Gastroesophageal sphincter (tissue), 3 donors: ENCODE measurements around the gene RAPGEF1.

Experiments used
- POLR2A ChIP-seq, 2 donors: fragments of 450-650 bp; IDR thresholded peaks; one replicate each; pipeline ENCODE4 v1.6.1; 2017; ENCODE audit warnings: antibody characterized with exemption in 2 of 2, mild to moderate bottlenecking in 2 of 2, moderate library complexity in 1 of 2
- TF ChIP-seq, protein P1 (sequence below), 4 experiments: fragments of 200-600 bp in 2 of 4; fragments of 450-650 bp in 2 of 4; sonication (generic) in 1 of 4; IDR thresholded peaks; one replicate each; pipeline ENCODE4 v1.5.1; 2017 to 2019; ENCODE audit warnings: antibody characterized with exemption in 4 of 4, mild to moderate bottlenecking in 2 of 4, moderate library complexity in 2 of 4

GRCh38 chr9:131677049-131677443, 62.8 kb downstream of the RAPGEF1 start:
- TF ChIP-seq, protein P1, sequence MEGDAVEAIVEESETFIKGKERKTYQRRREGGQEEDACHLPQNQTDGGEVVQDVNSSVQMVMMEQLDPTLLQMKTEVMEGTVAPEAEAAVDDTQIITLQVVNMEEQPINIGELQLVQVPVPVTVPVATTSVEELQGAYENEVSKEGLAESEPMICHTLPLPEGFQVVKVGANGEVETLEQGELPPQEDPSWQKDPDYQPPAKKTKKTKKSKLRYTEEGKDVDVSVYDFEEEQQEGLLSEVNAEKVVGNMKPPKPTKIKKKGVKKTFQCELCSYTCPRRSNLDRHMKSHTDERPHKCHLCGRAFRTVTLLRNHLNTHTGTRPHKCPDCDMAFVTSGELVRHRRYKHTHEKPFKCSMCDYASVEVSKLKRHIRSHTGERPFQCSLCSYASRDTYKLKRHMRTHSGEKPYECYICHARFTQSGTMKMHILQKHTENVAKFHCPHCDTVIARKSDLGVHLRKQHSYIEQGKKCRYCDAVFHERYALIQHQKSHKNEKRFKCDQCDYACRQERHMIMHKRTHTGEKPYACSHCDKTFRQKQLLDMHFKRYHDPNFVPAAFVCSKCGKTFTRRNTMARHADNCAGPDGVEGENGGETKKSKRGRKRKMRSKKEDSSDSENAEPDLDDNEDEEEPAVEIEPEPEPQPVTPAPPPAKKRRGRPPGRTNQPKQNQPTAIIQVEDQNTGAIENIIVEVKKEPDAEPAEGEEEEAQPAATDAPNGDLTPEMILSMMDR (IDR thresholded peaks at IDR 0.05) = no peak
- no peak for TF ChIP-seq POLR2A (IDR thresholded peaks at IDR 0.05)
